A673 (cell line): ENCODE data around the gene EYA3. TPM values are rescaled to one million over a fixed set of nuclear protein-coding genes. Genes with fewer than 3 reads are reported as not detected.

Experiments
- BruUV-seq: library from RNA; stranded (reverse); fragments of 400-500 nt; replicated peaks from 2 replicates; lab custom pipeline; 2021; lab: Mats Ljungman, UMichigan
- CTCF ChIA-PET: fragments of 300-600 bp; sonication (Branson Sonifier 250); formaldehyde crosslinking; loops from one replicate; lab custom pipeline; 2022; ENCODE audit warnings: antibody characterized with exemption; lab: Charles Lee
- POLR2A ChIA-PET: fragments of 300-600 bp; sonication (Branson Sonifier 250); formaldehyde crosslinking; loops from one replicate; lab custom pipeline; 2022; ENCODE audit warnings: antibody characterized with exemption; ENCODE audit not compliant: low non-redundant PET; lab: Charles Lee
- DNase-seq: peaks from one replicate; pipeline ENCODE4 v3.0.0-alpha.2; 2015; ENCODE audit warnings: low spot score
- H3K27ac ChIP-seq: fragments of 200-600 bp; sonication (generic); 2 replicates; pipeline ENCODE4 v1.5.1; 2016; ENCODE audit warnings: mixed run types, low read depth, mild to moderate bottlenecking, mixed read lengths, antibody characterized with exemption, low read length; ENCODE audit not compliant: poor library complexity, severe bottlenecking
- H3K27me3 ChIP-seq: fragments of 200-600 bp; sonication (generic); replicated peaks from 2 replicates; pipeline ENCODE4 v1.6.1; 2017; ENCODE audit warnings: mixed run types, low read depth, mild to moderate bottlenecking, mixed read lengths, antibody characterized with exemption, low read length; ENCODE audit not compliant: insufficient read depth, poor library complexity
- H3K36me3 ChIP-seq: fragments of 200-600 bp; sonication (generic); 2 replicates; pipeline ENCODE4 v1.6.1; 2016; ENCODE audit warnings: mixed run types, mild to moderate bottlenecking, mixed read lengths, antibody characterized with exemption, low read length; ENCODE audit not compliant: insufficient read depth, poor library complexity, severe bottlenecking
- H3K4me1 ChIP-seq: fragments of 200-600 bp; sonication (generic); 2 replicates; pipeline ENCODE4 v1.6.1; 2017; ENCODE audit warnings: mixed run types, mild to moderate bottlenecking, mixed read lengths, antibody characterized with exemption, low read length; ENCODE audit not compliant: insufficient read depth, poor library complexity, severe bottlenecking
- H3K4me3 ChIP-seq: fragments of 200-600 bp; sonication (generic); 2 replicates; pipeline ENCODE4 v1.5.1; 2016; ENCODE audit warnings: low read depth, mixed run types, mild to moderate bottlenecking, mixed read lengths, low read length; ENCODE audit not compliant: poor library complexity, severe bottlenecking
- H3K9me3 ChIP-seq: fragments of 200-600 bp; sonication (generic); 2 replicates; pipeline ENCODE4 v1.6.1; 2016; ENCODE audit warnings: mixed run types, low read depth, mild to moderate bottlenecking, mixed read lengths, antibody characterized with exemption, low read length; ENCODE audit not compliant: poor library complexity, severe bottlenecking
- EZH2 ChIP-seq: fragments of 200-600 bp; sonication (generic); IDR thresholded peaks from 2 replicates; pipeline ENCODE4 v1.6.1; 2017; ENCODE audit warnings: borderline replicate concordance, low read depth, mild to moderate bottlenecking, mixed read lengths, antibody characterized with exemption, low read length; ENCODE audit not compliant: poor library complexity, severe bottlenecking
- intact Hi-C: fragments of 100-400 bp; cut with micrococcal nuclease; formaldehyde crosslinking; loops from one replicate; pipeline ENCODE4 v1.10.0; 2022; ENCODE audit not compliant: unreplicated experiment
- total RNA-seq: library from RNA; stranded (reverse); gene quantifications from 2 replicates; pipeline ENCODE4 v1.2.3, GENCODE V29; 2021
- TF ChIP-seq, protein P1 (sequence below): fragments of 300-800, 200-600 bp; sonication (generic); conservative IDR thresholded peaks from 2 replicates; pipeline ENCODE4 v1.5.1; 2017; ENCODE audit warnings: low read depth, mild to moderate bottlenecking, antibody characterized with exemption, low read length, moderate library complexity, mixed read lengths

The EYA3 gene
- total RNA-seq, 1 experiment from 2014 or later, result 33.4 TPM

DNA sequence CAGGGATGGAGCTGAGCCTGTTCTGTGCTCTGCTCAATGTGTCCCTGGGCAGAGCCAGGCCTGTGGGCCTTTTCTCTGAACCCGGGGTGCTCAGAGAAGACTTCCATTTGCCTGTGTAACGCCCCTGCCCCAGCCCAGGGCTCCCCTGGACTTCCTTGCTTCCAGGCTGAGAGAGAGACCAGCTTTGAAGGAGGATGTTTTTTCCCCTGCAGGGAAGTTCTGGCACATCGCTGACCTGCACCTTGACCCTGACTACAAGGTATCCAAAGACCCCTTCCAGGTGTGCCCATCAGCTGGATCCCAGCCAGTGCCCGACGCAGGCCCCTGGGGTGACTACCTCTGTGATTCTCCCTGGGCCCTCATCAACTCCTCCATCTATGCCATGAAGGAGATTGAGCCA, 143.4 kb downstream of the EYA3 start:
- H3K4me1 ChIP-seq, result no peaks in the 10 kb centered on the region
- TF ChIP-seq, protein P1, sequence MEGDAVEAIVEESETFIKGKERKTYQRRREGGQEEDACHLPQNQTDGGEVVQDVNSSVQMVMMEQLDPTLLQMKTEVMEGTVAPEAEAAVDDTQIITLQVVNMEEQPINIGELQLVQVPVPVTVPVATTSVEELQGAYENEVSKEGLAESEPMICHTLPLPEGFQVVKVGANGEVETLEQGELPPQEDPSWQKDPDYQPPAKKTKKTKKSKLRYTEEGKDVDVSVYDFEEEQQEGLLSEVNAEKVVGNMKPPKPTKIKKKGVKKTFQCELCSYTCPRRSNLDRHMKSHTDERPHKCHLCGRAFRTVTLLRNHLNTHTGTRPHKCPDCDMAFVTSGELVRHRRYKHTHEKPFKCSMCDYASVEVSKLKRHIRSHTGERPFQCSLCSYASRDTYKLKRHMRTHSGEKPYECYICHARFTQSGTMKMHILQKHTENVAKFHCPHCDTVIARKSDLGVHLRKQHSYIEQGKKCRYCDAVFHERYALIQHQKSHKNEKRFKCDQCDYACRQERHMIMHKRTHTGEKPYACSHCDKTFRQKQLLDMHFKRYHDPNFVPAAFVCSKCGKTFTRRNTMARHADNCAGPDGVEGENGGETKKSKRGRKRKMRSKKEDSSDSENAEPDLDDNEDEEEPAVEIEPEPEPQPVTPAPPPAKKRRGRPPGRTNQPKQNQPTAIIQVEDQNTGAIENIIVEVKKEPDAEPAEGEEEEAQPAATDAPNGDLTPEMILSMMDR, result no peak
- TF ChIP-seq EZH2, result no peak
- H3K27me3 ChIP-seq, result no peaks in the 10 kb centered on the region
- BruUV-seq, result no TSS peak
- H3K27ac ChIP-seq, result no peak overlapping the region
- no peaks in the 10 kb centered on the region for H3K9me3 ChIP-seq
- H3K36me3 ChIP-seq, result no peaks in the 10 kb centered on the region
- intact Hi-C loops, result no loop called here
- ChIA-PET CTCF (no interaction called here), POLR2A (no interaction called here)
- H3K4me3 ChIP-seq, result no peak overlapping the region
- no peak for DNase-seq

DNA sequence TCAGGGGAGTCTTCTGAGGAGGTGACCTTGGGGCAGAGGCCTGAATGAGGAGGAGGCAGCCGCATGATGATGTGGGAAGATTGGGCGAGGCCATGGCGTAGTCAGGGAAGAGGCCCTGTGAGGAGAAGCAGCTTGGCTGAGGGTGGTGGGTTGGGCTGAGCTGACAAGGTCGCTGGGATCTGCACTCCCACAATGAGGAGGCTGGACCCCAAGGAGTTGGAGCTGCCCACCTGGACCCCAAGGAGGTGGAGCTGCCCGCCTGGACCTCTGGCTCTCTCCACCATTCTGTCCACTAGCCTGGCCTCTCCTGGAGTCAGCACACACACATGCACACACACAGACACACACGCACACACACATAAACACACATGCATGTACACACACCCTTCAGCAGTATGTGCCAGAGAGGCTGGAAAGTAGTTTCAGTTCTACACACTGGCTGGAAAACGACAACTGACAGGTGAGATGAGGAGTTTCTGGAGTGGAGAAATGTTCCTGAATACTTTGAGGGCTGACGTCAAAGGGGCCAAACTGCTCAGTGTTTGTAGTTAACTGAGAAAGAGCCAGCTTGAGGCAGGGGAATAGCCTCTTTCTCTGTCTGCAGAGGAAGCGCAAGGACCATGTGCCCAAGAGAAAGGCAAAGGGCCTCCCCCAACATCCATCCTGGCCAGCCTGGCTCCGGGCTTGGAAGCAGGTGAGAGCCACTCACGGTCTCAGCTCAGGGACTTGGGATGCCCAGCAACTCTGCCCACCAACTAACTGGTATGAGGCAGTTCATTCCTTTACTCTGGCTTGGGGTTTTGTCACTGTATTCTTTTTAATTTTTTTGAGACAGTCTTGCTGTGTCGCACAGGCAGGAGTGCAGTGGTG, 146.5 kb downstream of the EYA3 start:
- no peaks in the 10 kb centered on the region for H3K27me3 ChIP-seq
- no peaks in the 10 kb centered on the region for H3K9me3 ChIP-seq
- no peak overlapping the region for H3K4me3 ChIP-seq
- DNase-seq, result no peak
- no peak for TF ChIP-seq EZH2
- TF ChIP-seq, protein P1, result no peak
- intact Hi-C loops, result no loop called here
- H3K4me1 ChIP-seq, result peaks cover 4% of the 10 kb centered on the region
- ChIA-PET POLR2A (no interaction called here), CTCF (no interaction called here)
- H3K27ac ChIP-seq, result no peak overlapping the region
- no TSS peak for BruUV-seq
- no peaks in the 10 kb centered on the region for H3K36me3 ChIP-seq

DNA sequence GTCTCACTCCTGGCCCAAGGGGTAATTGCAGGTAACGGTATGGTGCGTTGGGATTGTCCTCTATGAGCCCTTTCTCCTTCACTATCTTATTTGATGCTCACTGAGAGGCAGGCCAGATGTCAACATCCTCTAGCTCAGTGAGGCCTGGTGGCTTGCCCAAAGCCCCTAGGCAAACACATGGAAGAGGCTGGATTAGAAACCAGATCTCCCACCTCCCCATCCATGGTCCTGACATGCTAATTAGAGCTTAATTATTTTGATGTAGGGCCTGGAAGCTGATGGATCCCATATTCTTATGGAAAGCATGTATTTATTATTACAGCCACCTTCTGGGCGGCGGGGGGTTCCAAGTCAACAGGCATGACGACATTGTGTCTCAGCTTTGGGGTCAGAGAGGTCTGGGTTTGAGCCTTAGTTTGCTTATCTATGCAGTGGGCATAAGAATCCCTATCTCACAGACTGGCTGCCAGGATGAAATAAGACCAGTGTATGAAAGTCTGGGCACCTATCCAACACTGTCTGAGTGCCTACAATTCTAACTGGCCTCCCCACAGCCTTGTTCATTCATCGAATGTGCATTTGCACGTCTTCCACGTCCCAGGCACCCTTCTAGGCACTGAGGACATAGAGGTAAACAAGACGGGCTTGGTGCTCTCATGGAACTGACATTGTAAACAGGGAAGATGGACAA, 147.4 kb downstream of the EYA3 start:
- no TSS peak for BruUV-seq
- H3K27ac ChIP-seq, result no peak overlapping the region

More for the DNA sequence above, 147.4 kb downstream of the EYA3 start:
- no peak for TF ChIP-seq EZH2
- TF ChIP-seq, protein P1, result no peak
- ChIA-PET CTCF (interaction anchor here (1.0 to 1.2 kb wide), 2 partner anchors 8 to 39 kb away, joined by 3 to 8 read pairs; no protein-coding TSS in a partner anchor), POLR2A (no interaction called here)
- Histone ChIP-seq H3K9me3 (no peaks in the 10 kb centered on the region), H3K4me3 (no peak overlapping the region), H3K27me3 (no peaks in the 10 kb centered on the region), H3K4me1 (peaks cover 4% of the 10 kb centered on the region), H3K36me3 (no peaks in the 10 kb centered on the region)
- intact Hi-C loops, result no loop called here
- DNase-seq, result no peak
